ENCODE data around the gene POLE. TPM values are rescaled to one million over a fixed set of nuclear protein-coding genes. Genes with fewer than 3 reads are reported as not detected.

The POLE gene
- total RNA-seq, 1 experiment from 2014 or later: 62.9 TPM

DNA sequence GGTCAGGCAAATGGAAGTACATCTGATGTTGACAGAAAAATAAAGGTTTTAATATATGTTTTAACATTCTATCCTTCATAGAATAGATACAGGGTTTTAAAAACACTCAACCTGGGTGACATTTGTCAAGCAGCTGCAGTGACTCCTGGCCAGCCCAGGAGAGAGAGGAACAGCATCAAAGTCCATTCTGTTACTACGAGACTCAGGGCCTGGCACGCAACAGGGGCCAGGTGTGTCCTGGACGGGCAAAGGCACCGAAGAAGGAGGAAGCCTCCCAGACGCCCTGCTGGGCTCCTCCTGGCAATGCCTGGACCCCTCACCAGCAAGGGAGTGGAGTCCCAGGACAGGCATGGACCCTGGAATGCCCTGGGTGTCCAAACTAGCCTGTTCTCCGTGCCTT lies 98.8 kb downstream of the POLE start:
- Histone ChIP-seq H3F3A (ENCODE audit: insufficient read depth, low read depth) (no peaks in the 10 kb centered on the region; the same call in 1 of the 2 replicates), H3K4me1 (replicated peaks; ENCODE audit: insufficient read depth) (no peaks in the 10 kb centered on the region), H3K4me3 (no peak overlapping the region), H2AFZ (no peak overlapping the region), H4K20me1 (ENCODE audit: insufficient read depth) (no peaks in the 10 kb centered on the region), H3K9me3 (ENCODE audit: insufficient read depth, low read depth) (no peaks in the 10 kb centered on the region), H3K4me2 (no peak overlapping the region), H3K27ac (no peak overlapping the region), H3K9me2 (ENCODE audit: insufficient read depth) (no peaks in the 10 kb centered on the region), H3K79me2 (ENCODE audit: low read depth) (no peaks in the 10 kb centered on the region), H3K36me3 (ENCODE audit: low read depth) (no peaks in the 10 kb centered on the region), H3K27me3 (ENCODE audit: insufficient read depth, low read depth) (peaks cover 29% of the 10 kb centered on the region)
- POLR2A ChIA-PET (ENCODE audit: unreplicated experiment): no interaction called here
- BruUV-seq (replicated peaks): no TSS peak
- CTCF ChIA-PET: no interaction called here
- intact Hi-C loops (cut with micrococcal nuclease; ENCODE audit: unreplicated experiment): no loop called here
- DNase-seq: no peak
- TF ChIP-seq EZH2 (IDR thresholded peaks at IDR 0.05; ENCODE audit: low read depth): no peak

DNA sequence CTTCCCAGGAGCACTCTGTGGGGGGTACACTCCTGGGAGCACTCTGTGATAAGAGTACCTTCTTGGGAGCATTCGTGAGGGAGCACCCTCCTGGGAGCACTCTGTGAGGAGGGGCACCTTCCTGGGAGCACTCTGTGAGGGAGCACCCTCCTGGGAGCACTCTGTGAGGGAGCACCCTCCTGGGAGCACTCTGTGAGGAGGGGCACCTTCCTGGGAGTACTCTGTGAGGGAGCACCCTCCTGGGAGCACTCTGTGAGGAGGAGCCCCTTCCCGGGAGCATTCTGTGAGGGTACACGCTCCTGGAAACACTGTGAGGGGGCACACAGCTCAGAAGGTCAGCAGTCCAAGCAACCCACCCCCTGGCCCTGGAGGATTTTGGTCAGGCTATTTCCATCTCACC lies 99.4 kb downstream of the POLE start:
- Histone ChIP-seq H2AFZ (no peak overlapping the region), H4K20me1 (ENCODE audit: insufficient read depth) (no peaks in the 10 kb centered on the region), H3K9me2 (ENCODE audit: insufficient read depth) (no peaks in the 10 kb centered on the region), H3K4me1 (replicated peaks; ENCODE audit: insufficient read depth) (no peaks in the 10 kb centered on the region), H3K4me3 (no peak overlapping the region), H3K4me2 (no peak overlapping the region), H3K27ac (no peak overlapping the region), H3K9me3 (ENCODE audit: insufficient read depth, low read depth) (no peaks in the 10 kb centered on the region), H3K79me2 (ENCODE audit: low read depth) (no peaks in the 10 kb centered on the region), H3F3A (ENCODE audit: insufficient read depth, low read depth) (no peaks in the 10 kb centered on the region; the same call in 1 of the 2 replicates), H3K36me3 (ENCODE audit: low read depth) (no peaks in the 10 kb centered on the region), H3K27me3 (ENCODE audit: insufficient read depth, low read depth) (peaks cover 23% of the 10 kb centered on the region)
- intact Hi-C loops (cut with micrococcal nuclease; ENCODE audit: unreplicated experiment): no loop called here
- DNase-seq: no peak
- no TSS peak for BruUV-seq (replicated peaks)
- no peak for TF ChIP-seq EZH2 (IDR thresholded peaks at IDR 0.05; ENCODE audit: low read depth)
- TF ChIP-seq, protein P1, sequence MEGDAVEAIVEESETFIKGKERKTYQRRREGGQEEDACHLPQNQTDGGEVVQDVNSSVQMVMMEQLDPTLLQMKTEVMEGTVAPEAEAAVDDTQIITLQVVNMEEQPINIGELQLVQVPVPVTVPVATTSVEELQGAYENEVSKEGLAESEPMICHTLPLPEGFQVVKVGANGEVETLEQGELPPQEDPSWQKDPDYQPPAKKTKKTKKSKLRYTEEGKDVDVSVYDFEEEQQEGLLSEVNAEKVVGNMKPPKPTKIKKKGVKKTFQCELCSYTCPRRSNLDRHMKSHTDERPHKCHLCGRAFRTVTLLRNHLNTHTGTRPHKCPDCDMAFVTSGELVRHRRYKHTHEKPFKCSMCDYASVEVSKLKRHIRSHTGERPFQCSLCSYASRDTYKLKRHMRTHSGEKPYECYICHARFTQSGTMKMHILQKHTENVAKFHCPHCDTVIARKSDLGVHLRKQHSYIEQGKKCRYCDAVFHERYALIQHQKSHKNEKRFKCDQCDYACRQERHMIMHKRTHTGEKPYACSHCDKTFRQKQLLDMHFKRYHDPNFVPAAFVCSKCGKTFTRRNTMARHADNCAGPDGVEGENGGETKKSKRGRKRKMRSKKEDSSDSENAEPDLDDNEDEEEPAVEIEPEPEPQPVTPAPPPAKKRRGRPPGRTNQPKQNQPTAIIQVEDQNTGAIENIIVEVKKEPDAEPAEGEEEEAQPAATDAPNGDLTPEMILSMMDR (conservative IDR thresholded peaks at IDR 0.05): no peak
- CTCF ChIA-PET: no interaction called here
- POLR2A ChIA-PET (ENCODE audit: unreplicated experiment): interaction anchor here (0.6 kb wide), 1 partner anchor 61 kb away, joined by 7 read pairs; no protein-coding TSS in a partner anchor

DNA sequence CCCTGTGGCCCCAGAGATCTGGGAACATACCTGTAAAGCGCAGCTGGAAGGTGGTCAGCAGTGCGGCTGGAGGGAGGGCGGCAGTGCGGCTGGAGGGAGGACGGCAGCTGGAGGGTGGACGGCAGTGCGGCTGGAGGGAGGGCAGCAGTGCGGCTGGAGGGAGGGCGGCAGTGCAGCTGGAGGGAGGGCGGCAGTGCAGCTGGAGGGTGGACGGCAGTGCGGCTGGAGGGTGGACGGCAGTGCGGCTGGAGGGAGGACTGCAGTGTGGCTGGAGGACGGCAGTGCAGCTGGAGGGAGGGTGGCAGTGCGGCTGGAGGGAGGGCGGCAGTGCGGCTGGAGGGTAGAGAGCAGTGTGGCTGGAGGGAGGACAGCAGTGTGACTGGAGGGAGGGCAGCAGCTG lies 100.2 kb downstream of the POLE start:
- no peak overlapping the region for H3K4me3 ChIP-seq
- H3K4me2 ChIP-seq: no peak overlapping the region
- H4K20me1 ChIP-seq (ENCODE audit: insufficient read depth): no peaks in the 10 kb centered on the region
- POLR2A ChIA-PET (ENCODE audit: unreplicated experiment): no interaction called here
- CTCF ChIA-PET: no interaction called here
- H3K9me2 ChIP-seq (ENCODE audit: insufficient read depth): no peaks in the 10 kb centered on the region
- BruUV-seq (replicated peaks): no TSS peak
- no peaks in the 10 kb centered on the region; the same call in 1 of the 2 replicates for H3F3A ChIP-seq (ENCODE audit: insufficient read depth, low read depth)
- no peaks in the 10 kb centered on the region for H3K9me3 ChIP-seq (ENCODE audit: insufficient read depth, low read depth)
- DNase-seq: no peak
- intact Hi-C loops (cut with micrococcal nuclease; ENCODE audit: unreplicated experiment): no loop called here
- no peaks in the 10 kb centered on the region for H3K79me2 ChIP-seq (ENCODE audit: low read depth)
- H3K27ac ChIP-seq: no peak overlapping the region
- H3K36me3 ChIP-seq (ENCODE audit: low read depth): no peaks in the 10 kb centered on the region
- no peak for TF ChIP-seq EZH2 (IDR thresholded peaks at IDR 0.05; ENCODE audit: low read depth)
- TF ChIP-seq, protein P1 (conservative IDR thresholded peaks at IDR 0.05): no peak
- H2AFZ ChIP-seq: no peak overlapping the region
- H3K4me1 ChIP-seq (replicated peaks; ENCODE audit: insufficient read depth): no peaks in the 10 kb centered on the region
- H3K27me3 ChIP-seq (ENCODE audit: insufficient read depth, low read depth): peaks cover 16% of the 10 kb centered on the region

DNA sequence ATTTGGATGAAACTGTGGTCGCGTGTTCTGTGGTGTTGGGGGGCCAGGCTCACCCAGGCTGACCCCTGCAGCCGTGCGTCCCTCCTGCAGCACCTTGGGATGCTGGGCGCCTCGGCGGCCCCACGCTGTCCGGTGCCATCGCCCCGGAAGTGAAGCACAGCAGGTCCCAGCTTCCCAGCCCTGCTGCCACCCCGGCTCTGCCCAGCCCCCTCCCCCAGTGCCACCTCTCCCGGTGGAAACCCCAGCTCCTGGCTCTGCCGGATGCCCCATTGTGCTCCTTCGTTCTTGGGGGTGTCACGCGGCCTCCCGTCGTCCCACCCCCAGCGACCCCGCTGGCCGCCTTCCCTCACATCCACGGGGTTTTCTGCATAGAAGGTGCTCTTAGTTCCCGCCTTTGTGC lies 102.0 kb downstream of the POLE start:
- H3K27ac ChIP-seq: no peak overlapping the region
- no TSS peak for BruUV-seq (replicated peaks)

More for the DNA sequence above, 102.0 kb downstream of the POLE start:
- Histone ChIP-seq H3K9me3 (ENCODE audit: insufficient read depth, low read depth) (no peaks in the 10 kb centered on the region), H3F3A (ENCODE audit: insufficient read depth, low read depth) (no peaks in the 10 kb centered on the region; the same call in 1 of the 2 replicates), H3K36me3 (ENCODE audit: low read depth) (no peaks in the 10 kb centered on the region), H4K20me1 (ENCODE audit: insufficient read depth) (peaks cover 9% of the 10 kb centered on the region; the same call in 1 of the 2 replicates), H2AFZ (no peak overlapping the region), H3K4me3 (no peak overlapping the region), H3K4me2 (no peak overlapping the region), H3K27me3 (ENCODE audit: insufficient read depth, low read depth) (peaks cover 9% of the 10 kb centered on the region; the same call in 1 of the 2 replicates), H3K9me2 (ENCODE audit: insufficient read depth) (no peaks in the 10 kb centered on the region), H3K4me1 (replicated peaks; ENCODE audit: insufficient read depth) (no peaks in the 10 kb centered on the region), H3K79me2 (ENCODE audit: low read depth) (no peaks in the 10 kb centered on the region)
- intact Hi-C loops (cut with micrococcal nuclease; ENCODE audit: unreplicated experiment): no loop called here
- TF ChIP-seq, protein P1 (conservative IDR thresholded peaks at IDR 0.05): no peak
- TF ChIP-seq EZH2 (IDR thresholded peaks at IDR 0.05; ENCODE audit: low read depth): no peak
- ChIA-PET POLR2A (ENCODE audit: unreplicated experiment) (no interaction called here), CTCF (no interaction called here)
- DNase-seq: no peak
